Loucy (cell line): ENCODE results near the gene EMSY.

Experiments
- H2AFZ ChIP-seq: fragments of 200-600 bp; sonication (generic); 2 replicates; pipeline ENCODE4 v1.6.0; 2016; ENCODE audit warnings: antibody characterized with exemption, mild to moderate bottlenecking, low read length, moderate library complexity
- H3F3A ChIP-seq: fragments of 200-600 bp; 2 replicates; pipeline ENCODE4 v1.6.0; 2016; ENCODE audit warnings: antibody characterized with exemption, low read depth, mild to moderate bottlenecking
- H3K27me3 ChIP-seq: fragments of 200-600 bp; sonication (generic); 2 replicates; pipeline ENCODE4 v1.6.1; 2014; ENCODE audit warnings: low read length, mild to moderate bottlenecking; ENCODE audit not compliant: insufficient read depth, poor library complexity, severe bottlenecking
- H3K36me3 ChIP-seq: fragments of 200-600 bp; sonication (generic); 2 replicates; pipeline ENCODE4 v1.6.1; 2016; ENCODE audit warnings: low read length; ENCODE audit not compliant: insufficient read depth
- H3K4me1 ChIP-seq: fragments of 200-600 bp; sonication (generic); 2 replicates; pipeline ENCODE4 v1.5.1; 2014; ENCODE audit warnings: low read length, mild to moderate bottlenecking; ENCODE audit not compliant: insufficient read depth, poor library complexity, severe bottlenecking
- H3K4me2 ChIP-seq: fragments of 200-600 bp; sonication (generic); 2 replicates; pipeline ENCODE4 v1.6.0; 2014; ENCODE audit warnings: antibody characterized with exemption, low read length, low read depth, mild to moderate bottlenecking; ENCODE audit not compliant: poor library complexity, severe bottlenecking
- H3K4me3 ChIP-seq: fragments of 200-600 bp; sonication (generic); 2 replicates; pipeline ENCODE4 v1.5.1; 2014; ENCODE audit warnings: low read length, mild to moderate bottlenecking, mixed read lengths; ENCODE audit not compliant: poor library complexity, severe bottlenecking
- H3K79me2 ChIP-seq: fragments of 200-600 bp; sonication (generic); 2 replicates; pipeline ENCODE4 v1.6.1; 2014; ENCODE audit warnings: low read length; ENCODE audit not compliant: insufficient read depth
- H3K9ac ChIP-seq: fragments of 200-600 bp; sonication (generic); 2 replicates; pipeline ENCODE4 v1.6.0; 2014; ENCODE audit warnings: mild to moderate bottlenecking, low read depth, low read length, moderate library complexity; ENCODE audit not compliant: poor library complexity, severe bottlenecking
- H3K9me2 ChIP-seq: fragments of 200-600 bp; sonication (generic); replicated peaks from 2 replicates; pipeline ENCODE4 v1.6.1; 2016; ENCODE audit warnings: low read depth, low read length, mixed read lengths
- H3K9me3 ChIP-seq: fragments of 200-600 bp; sonication (generic); 2 replicates; pipeline ENCODE4 v1.6.1; 2014; ENCODE audit warnings: mild to moderate bottlenecking, antibody characterized with exemption, low read length, low read depth; ENCODE audit not compliant: insufficient read depth
- H4K20me1 ChIP-seq: fragments of 200-600 bp; sonication (generic); 2 replicates; pipeline ENCODE4 v1.6.0; 2014; ENCODE audit warnings: antibody characterized with exemption, low read length, mild to moderate bottlenecking; ENCODE audit not compliant: insufficient read depth, poor library complexity, severe bottlenecking
- EZH2phosphoT487 ChIP-seq: fragments of 200-600 bp; IDR thresholded peaks from 2 replicates; pipeline ENCODE4 v1.6.1; 2018; ENCODE audit warnings: antibody characterized with exemption, mild to moderate bottlenecking, moderate library complexity, borderline replicate concordance
- TF ChIP-seq, protein P1 (sequence below): fragments of 200-600 bp; sonication (generic); conservative IDR thresholded peaks from 2 replicates; pipeline ENCODE4 v1.5.1; 2014; ENCODE audit warnings: mild to moderate bottlenecking, antibody characterized with exemption, low read length

EMSY gene

DNA sequence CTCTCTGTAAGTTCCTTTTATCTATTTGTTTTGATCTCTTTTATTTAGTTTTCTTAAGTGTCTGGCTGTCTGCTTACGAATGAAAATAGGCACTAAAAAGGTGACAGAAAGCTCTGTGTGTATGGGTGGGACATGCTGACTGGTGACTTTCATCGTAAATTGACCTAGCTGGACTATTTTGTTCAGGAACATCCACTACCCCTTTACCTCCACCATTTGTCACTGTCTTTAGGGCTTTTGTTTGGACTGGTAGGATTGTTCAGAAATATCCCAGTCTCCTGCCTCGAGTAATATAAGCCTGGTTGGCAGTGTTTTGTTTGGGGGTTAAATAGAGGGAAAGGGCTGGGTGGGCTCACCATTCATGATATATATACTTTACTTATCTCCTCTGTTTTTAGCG lies 20.9 kb downstream of the EMSY start:
- Histone ChIP-seq H3K4me2 (no peak overlapping the region), H3F3A (no peaks in the 10 kb centered on the region), H3K79me2 (no peaks in the 10 kb centered on the region), H3K4me1 (no peaks in the 10 kb centered on the region), H4K20me1 (no peaks in the 10 kb centered on the region), H3K27me3 (no peaks in the 10 kb centered on the region), H3K9me2 (no peaks in the 10 kb centered on the region), H3K4me3 (no peak overlapping the region), H2AFZ (no peak overlapping the region), H3K36me3 (peaks cover 59% of the 10 kb centered on the region), H3K9ac (no peak overlapping the region), H3K9me3 (no peaks in the 10 kb centered on the region)
- TF ChIP-seq EZH2phosphoT487: no peak
- TF ChIP-seq, protein P1, sequence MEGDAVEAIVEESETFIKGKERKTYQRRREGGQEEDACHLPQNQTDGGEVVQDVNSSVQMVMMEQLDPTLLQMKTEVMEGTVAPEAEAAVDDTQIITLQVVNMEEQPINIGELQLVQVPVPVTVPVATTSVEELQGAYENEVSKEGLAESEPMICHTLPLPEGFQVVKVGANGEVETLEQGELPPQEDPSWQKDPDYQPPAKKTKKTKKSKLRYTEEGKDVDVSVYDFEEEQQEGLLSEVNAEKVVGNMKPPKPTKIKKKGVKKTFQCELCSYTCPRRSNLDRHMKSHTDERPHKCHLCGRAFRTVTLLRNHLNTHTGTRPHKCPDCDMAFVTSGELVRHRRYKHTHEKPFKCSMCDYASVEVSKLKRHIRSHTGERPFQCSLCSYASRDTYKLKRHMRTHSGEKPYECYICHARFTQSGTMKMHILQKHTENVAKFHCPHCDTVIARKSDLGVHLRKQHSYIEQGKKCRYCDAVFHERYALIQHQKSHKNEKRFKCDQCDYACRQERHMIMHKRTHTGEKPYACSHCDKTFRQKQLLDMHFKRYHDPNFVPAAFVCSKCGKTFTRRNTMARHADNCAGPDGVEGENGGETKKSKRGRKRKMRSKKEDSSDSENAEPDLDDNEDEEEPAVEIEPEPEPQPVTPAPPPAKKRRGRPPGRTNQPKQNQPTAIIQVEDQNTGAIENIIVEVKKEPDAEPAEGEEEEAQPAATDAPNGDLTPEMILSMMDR: no peak

- H3K36me3 ChIP-seq: peaks cover 63% of the 10 kb centered on the region
Measured at GRCh38 chr11:76466666-76467065, 21.8 kb downstream of the EMSY start.

DNA sequence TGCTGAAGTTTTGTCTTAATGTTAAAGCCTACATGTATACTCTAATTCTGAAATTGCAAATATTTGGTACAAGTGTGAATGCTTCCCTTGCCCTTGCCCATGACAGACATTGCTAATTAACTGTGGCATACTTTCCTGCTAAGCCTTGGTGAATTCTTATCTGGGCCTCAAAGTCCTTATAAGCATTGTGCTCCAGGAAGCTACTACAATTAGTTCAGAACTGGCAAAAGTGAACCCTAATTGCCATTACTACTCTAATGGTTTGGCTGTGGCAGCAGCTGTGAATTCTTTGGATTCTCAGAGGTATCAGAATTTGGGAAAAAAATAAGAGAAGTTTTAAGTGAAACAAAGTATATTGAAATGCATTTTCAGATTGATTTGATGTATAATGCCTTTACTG lies 24.3 kb downstream of the EMSY start:
- Histone ChIP-seq H3K9me3 (no peaks in the 10 kb centered on the region), H3K79me2 (no peaks in the 10 kb centered on the region), H3K4me3 (no peak overlapping the region), H4K20me1 (no peaks in the 10 kb centered on the region), H2AFZ (no peak overlapping the region), H3K4me1 (no peaks in the 10 kb centered on the region), H3K4me2 (no peak overlapping the region), H3K9me2 (no peaks in the 10 kb centered on the region), H3F3A (no peaks in the 10 kb centered on the region), H3K9ac (no peak overlapping the region), H3K36me3 (peaks cover 79% of the 10 kb centered on the region), H3K27me3 (no peaks in the 10 kb centered on the region)
- TF ChIP-seq, protein P1: no peak
- no peak for TF ChIP-seq EZH2phosphoT487

More at GRCh38 chr11:76466666-76467065, 21.8 kb downstream of the EMSY start:
- no peak overlapping the region for H3K4me2 ChIP-seq
- TF ChIP-seq, protein P1: no peak
- TF ChIP-seq EZH2phosphoT487: no peak
- H3F3A ChIP-seq: no peaks in the 10 kb centered on the region
- H3K9me2 ChIP-seq: no peaks in the 10 kb centered on the region
- no peaks in the 10 kb centered on the region for H3K4me1 ChIP-seq
- H3K4me3 ChIP-seq: no peak overlapping the region
- H4K20me1 ChIP-seq: no peaks in the 10 kb centered on the region
- H3K27me3 ChIP-seq: no peaks in the 10 kb centered on the region
- no peak overlapping the region for H2AFZ ChIP-seq
- H3K9ac ChIP-seq: no peak overlapping the region
- H3K79me2 ChIP-seq: no peaks in the 10 kb centered on the region
- H3K9me3 ChIP-seq: no peaks in the 10 kb centered on the region
